Measurements from ENCODE around the gene MARCHF11. TPM values are rescaled to one million over a fixed set of nuclear protein-coding genes. Genes with fewer than 3 reads are reported as not detected.

Gene MARCHF11
- total RNA-seq, 6 donors from 2014 or later, result not detected

DNA sequence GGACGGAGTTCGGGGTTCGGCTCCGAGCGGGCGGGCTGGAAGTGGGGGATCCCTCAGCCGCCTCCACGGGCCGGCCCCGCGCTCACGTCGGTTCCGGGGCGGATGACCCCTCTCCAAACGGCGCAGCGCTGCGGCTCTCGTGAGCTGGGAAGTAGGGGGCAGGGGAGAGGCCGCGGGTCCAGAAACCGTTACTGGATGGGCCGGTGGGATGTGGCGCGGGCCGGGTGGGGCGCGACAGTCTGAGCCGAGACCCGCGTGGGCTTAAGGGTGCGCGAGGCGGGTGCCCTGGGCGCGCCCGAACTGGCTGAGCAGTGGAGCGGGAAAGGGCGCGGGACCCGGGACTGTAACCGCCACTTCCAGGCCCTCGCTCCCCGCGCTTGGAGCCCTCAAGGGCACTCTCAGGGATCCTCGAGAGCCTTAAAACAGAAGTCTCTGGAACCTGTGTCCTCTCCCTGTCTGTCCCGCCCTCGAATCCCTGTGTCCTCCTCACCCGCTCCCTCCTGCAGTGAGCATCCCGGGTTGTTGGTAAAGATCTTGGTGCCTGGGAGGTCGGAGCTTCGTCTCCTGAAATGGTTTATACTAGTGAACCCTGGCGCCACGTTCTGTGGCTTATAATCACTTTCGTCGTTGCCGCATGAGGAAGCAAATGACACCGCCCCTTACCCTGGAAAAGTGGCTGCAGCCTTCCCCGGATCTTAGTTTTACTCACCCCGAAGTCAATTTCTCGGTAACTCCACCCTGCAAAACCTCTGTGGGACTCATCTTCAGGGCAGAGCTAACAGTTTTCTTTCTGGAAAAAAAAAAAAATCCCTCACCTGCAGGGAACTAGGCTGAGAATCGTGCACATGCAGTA lies 571 bp upstream of the MARCHF11 start:
- H3K4me1 ChIP-seq, result peaks cover 0 to 15% (median 3%) of the 10 kb centered on the region in 4 donors
- no peak for ATAC-seq (ENCODE audit: low FRiP score in 2 of 2)
- no peaks in the 10 kb centered on the region for H3K36me3 ChIP-seq
- peak in 1 of 2 donors; percentile 72 for DNase-seq
- 4% methylated on average over 27 to 50 of the region's 63 CpGs for WGBS, 2 donors
- peak overlapping the region in 3 of 4 donors; percentile 20 to 23 (median 22) for H3K4me3 ChIP-seq
- peaks cover 0 to 21% (median 12%) of the 10 kb centered on the region in 4 donors for H3K27me3 ChIP-seq
- TF ChIP-seq EP300 (IDR thresholded peaks at IDR 0.05) (no peak), POLR2AphosphoS5 (IDR thresholded peaks at IDR 0.05) (no peak), POLR2A (IDR thresholded peaks at IDR 0.05) (no peak)
- TF ChIP-seq, protein P1, sequence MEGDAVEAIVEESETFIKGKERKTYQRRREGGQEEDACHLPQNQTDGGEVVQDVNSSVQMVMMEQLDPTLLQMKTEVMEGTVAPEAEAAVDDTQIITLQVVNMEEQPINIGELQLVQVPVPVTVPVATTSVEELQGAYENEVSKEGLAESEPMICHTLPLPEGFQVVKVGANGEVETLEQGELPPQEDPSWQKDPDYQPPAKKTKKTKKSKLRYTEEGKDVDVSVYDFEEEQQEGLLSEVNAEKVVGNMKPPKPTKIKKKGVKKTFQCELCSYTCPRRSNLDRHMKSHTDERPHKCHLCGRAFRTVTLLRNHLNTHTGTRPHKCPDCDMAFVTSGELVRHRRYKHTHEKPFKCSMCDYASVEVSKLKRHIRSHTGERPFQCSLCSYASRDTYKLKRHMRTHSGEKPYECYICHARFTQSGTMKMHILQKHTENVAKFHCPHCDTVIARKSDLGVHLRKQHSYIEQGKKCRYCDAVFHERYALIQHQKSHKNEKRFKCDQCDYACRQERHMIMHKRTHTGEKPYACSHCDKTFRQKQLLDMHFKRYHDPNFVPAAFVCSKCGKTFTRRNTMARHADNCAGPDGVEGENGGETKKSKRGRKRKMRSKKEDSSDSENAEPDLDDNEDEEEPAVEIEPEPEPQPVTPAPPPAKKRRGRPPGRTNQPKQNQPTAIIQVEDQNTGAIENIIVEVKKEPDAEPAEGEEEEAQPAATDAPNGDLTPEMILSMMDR (IDR thresholded peaks at IDR 0.05), result no peak
- H3K9me3 ChIP-seq, result peaks cover 0 to 4% (median 0%) of the 10 kb centered on the region in 4 donors
- no peak overlapping the region for H3K27ac ChIP-seq

DNA sequence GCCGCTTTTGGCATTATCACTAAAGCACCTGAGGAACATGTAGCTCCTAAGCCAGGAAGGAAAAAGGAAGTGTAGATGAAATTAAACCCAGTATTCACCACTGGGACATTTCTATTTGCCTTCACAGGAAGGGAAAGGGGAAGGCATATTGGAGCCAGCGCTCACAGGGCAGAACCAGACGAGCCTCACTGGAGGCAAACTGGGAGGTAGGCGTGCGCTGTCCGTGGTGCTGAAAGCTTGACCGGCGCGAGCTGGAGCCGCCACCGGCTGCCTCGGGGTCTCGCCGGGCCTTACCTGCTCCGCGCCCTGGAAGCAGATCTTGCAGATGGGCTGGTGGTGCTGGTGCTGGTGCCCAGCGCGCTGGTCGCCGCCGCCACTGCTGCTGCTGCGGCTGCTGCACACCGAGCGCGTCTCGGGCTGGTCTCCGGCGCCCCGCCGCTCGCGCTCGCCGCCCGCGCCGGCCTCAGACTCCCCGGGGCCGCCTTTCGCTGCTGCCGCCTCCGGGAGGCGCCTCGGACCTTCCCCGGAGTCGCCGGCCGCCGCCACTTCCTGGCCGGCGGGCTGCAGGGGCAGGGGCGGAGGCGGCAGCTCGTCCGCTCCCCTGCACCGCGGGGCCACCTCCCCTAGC lies 732 bp downstream of the MARCHF11 start:
- TF ChIP-seq POLR2A (IDR thresholded peaks at IDR 0.05) (no peak), EP300 (IDR thresholded peaks at IDR 0.05) (no peak), POLR2AphosphoS5 (IDR thresholded peaks at IDR 0.05) (no peak)
- TF ChIP-seq, protein P1 (IDR thresholded peaks at IDR 0.05), result no peak
- H3K4me3 ChIP-seq, result peak overlapping the region in 3 of 4 donors; percentile 17 to 22 (median 20)
- WGBS, 2 donors, result 10 to 22% methylated on average over 14 to 27 of the region's 57 CpGs
- no peaks in the 10 kb centered on the region for H3K36me3 ChIP-seq
- H3K27me3 ChIP-seq, result peaks cover 0 to 21% (median 12%) of the 10 kb centered on the region in 4 donors
- peaks cover 0 to 15% (median 3%) of the 10 kb centered on the region in 4 donors for H3K4me1 ChIP-seq
- H3K9me3 ChIP-seq, result peaks cover 0 to 4% (median 0%) of the 10 kb centered on the region in 4 donors
- DNase-seq, result peak; percentile 32 to 88
- H3K27ac ChIP-seq, result no peak overlapping the region
- peak in 1 of 2 donors; percentile 78 for ATAC-seq (ENCODE audit: low FRiP score in 2 of 2)

DNA sequence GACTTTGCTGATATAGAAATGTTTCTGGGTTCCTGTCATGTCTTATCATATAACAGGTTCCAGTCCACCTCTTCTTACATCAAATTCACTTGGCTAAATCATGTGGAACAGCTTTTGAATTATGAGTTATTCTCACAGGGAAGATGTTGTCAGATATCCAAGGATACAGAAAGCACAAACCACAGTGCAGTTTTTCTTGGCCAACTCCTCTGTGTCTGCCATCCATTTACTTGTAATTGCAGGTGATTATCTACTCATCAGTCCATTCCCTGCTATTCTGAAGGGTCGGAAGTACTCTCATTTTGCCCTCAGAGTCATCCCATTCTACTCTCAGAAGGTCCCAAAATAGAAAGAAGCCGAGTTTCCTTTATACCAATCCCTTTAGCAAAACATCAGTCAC lies 10.0 kb downstream of the MARCHF11 start:
- Histone ChIP-seq H3K9me3 (no peaks in the 10 kb centered on the region), H3K27ac (no peak overlapping the region), H3K4me3 (no peak overlapping the region), H3K4me1 (no peaks in the 10 kb centered on the region), H3K27me3 (no peaks in the 10 kb centered on the region), H3K36me3 (no peaks in the 10 kb centered on the region)
- 15 to 25% methylated on average over 2 of the region's 2 CpGs for WGBS, 2 donors
- DNase-seq, result no peak
- ATAC-seq (ENCODE audit: low FRiP score in 2 of 2), result no peak
- TF ChIP-seq EP300 (IDR thresholded peaks at IDR 0.05), result no peak
- TF ChIP-seq, protein P1 (IDR thresholded peaks at IDR 0.05), result no peak

DNA sequence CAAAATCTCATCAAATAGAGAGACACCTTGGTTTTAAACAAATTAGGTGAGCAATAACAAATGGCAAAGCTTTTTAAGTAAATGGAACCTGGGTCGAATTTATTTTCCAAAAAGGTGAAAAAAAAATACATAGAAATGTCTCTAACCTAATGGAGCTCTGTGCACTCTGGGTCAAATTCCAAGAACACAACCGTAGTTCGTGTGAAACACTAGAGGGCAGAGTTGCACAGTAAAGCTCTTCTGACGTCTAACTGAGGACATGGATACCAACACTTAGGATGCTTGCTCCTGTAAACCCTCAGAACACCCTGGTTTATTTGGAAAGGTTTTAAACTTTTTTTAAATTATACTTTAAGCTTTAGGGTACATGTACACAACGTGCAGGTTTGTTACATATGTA lies 18.9 kb downstream of the MARCHF11 start:
- WGBS, 2 donors, result 1 to 5% methylated on average over 5 of the region's 5 CpGs
- no peak overlapping the region for H3K27ac ChIP-seq
- ATAC-seq (ENCODE audit: low FRiP score in 2 of 2) (no peak), DNase-seq (no peak)
- H3K4me1 ChIP-seq, result no peaks in the 10 kb centered on the region
- H3K4me3 ChIP-seq, result no peak overlapping the region
- no peak for TF ChIP-seq POLR2AphosphoS5 (IDR thresholded peaks at IDR 0.05)
- no peak for TF ChIP-seq EP300 (IDR thresholded peaks at IDR 0.05)
- TF ChIP-seq, protein P1 (IDR thresholded peaks at IDR 0.05), result peak in 4 of 6 experiments; percentile 28 to 45 (median 38)
- no peaks in the 10 kb centered on the region for H3K27me3 ChIP-seq
- H3K36me3 ChIP-seq, result no peaks in the 10 kb centered on the region
- no peaks in the 10 kb centered on the region for H3K9me3 ChIP-seq

All from upper lobe of left lung (tissue), 6 donors.